Endothelial cell of umbilical vein (primary cell): ENCODE data around the gene EIF5A2. TPM values are rescaled to one million over a fixed set of nuclear protein-coding genes. Genes with fewer than 3 reads are reported as not detected.

Experiments used
- BruUV-seq: library from RNA; stranded (reverse); fragments of 400-500 nt; replicated peaks from 2 replicates; lab custom pipeline; 2021; lab: Mats Ljungman, UMichigan
- CTCF ChIA-PET: fragments of 300-600, 350-600 bp; sonication (Branson Sonifier 250); formaldehyde crosslinking; loops from one replicate; lab custom pipeline; 2021; ENCODE audit warnings: antibody characterized with exemption, inconsistent platforms; lab: Charles Lee
- POLR2A ChIA-PET: fragments of 300-600, 350-600 bp; sonication (Branson Sonifier 250); formaldehyde crosslinking; loops from one replicate; lab custom pipeline; 2021; ENCODE audit warnings: antibody characterized with exemption, inconsistent platforms; lab: Charles Lee
- DNase-seq: peaks from one replicate; pipeline ENCODE4 v3.0.0-alpha.2; 2011; ENCODE audit warnings: low read depth, low spot score
- FAIRE-seq: peaks from 2 replicates; lab custom pipeline; 2011; peaks lifted over from hg19 to GRCh38; lab: Jason Lieb, UNC
- H2AFZ ChIP-seq: 2 replicates; pipeline ENCODE4 v1.6.0; 2012; ENCODE audit warnings: low read depth, low read length, control low read depth, inconsistent platforms
- H3K27ac ChIP-seq: 2 replicates; pipeline ENCODE4 v1.5.1; 2011; ENCODE audit warnings: low read depth, mild to moderate bottlenecking, control low read depth, low read length, moderate library complexity; ENCODE audit not compliant: insufficient read depth
- H3K27me3 ChIP-seq, 2 experiments: 2 replicates each; pipeline versions ENCODE4 v1.6.0 to v1.6.1; 2011; ENCODE audit warnings: low read length in 2 of 2, mixed read lengths in 1 of 2; ENCODE audit not compliant: control insufficient read depth in 2 of 2, insufficient read depth in 2 of 2
- H3K36me3 ChIP-seq, 2 experiments: 2 replicates in 1 of 2; 3 replicates in 1 of 2; pipeline ENCODE4 v1.5.1; 2011; ENCODE audit warnings: low read length in 2 of 2, mild to moderate bottlenecking in 1 of 2, moderate library complexity in 1 of 2; ENCODE audit not compliant: control insufficient read depth in 2 of 2, insufficient read depth in 2 of 2; ENCODE audit errors: extremely low read depth in 1 of 2
- H3K4me1 ChIP-seq: 3 replicates; pipeline ENCODE4 v1.5.1; 2011; ENCODE audit warnings: mild to moderate bottlenecking, low read length; ENCODE audit not compliant: control insufficient read depth, insufficient read depth; ENCODE audit errors: extremely low read depth
- H3K4me2 ChIP-seq: 2 replicates; pipeline ENCODE4 v1.6.1; 2011; ENCODE audit warnings: low read length, control low read depth, mixed read lengths; ENCODE audit not compliant: insufficient read depth
- H3K4me3 ChIP-seq, 3 experiments: fragments of 200-600 bp in 1 of 3; sonication (generic), shearing (Covaris generic) in 1 of 3; replicated peaks in 1 of 3; 2 replicates each; pipeline ENCODE4 v1.5.1; 2011 to 2016; ENCODE audit warnings: control low read depth in 3 of 3, low read length in 3 of 3, mild to moderate bottlenecking in 2 of 3, inconsistent platforms in 1 of 3, low read depth in 1 of 3, moderate library complexity in 1 of 3; ENCODE audit not compliant: insufficient read depth in 1 of 3
- H3K79me2 ChIP-seq: 2 replicates; pipeline ENCODE4 v1.6.0; 2012; ENCODE audit warnings: low read length, inconsistent platforms; ENCODE audit not compliant: control insufficient read depth, insufficient read depth
- H3K9ac ChIP-seq: replicated peaks from 2 replicates; pipeline ENCODE3; 2011; ENCODE audit warnings: low read length, control low read depth; ENCODE audit not compliant: insufficient read depth; ENCODE audit errors: extremely low read depth
- H3K9me1 ChIP-seq: replicated peaks from 3 replicates; pipeline ENCODE4 v1.6.0; 2011; ENCODE audit warnings: mild to moderate bottlenecking, low read length; ENCODE audit not compliant: control insufficient read depth, insufficient read depth; ENCODE audit errors: extremely low read depth
- H3K9me3 ChIP-seq: replicated peaks from 2 replicates; pipeline ENCODE4 v1.5.1; 2012; ENCODE audit warnings: low read length, inconsistent platforms; ENCODE audit not compliant: control insufficient read depth, insufficient read depth
- H4K20me1 ChIP-seq: replicated peaks from 2 replicates; pipeline ENCODE3; 2011; ENCODE audit warnings: mild to moderate bottlenecking, low read length; ENCODE audit not compliant: control insufficient read depth, insufficient read depth; ENCODE audit errors: extremely low read depth
- EZH2 ChIP-seq: IDR thresholded peaks from 2 replicates; pipeline ENCODE4 v1.6.1; 2012; ENCODE audit warnings: borderline replicate concordance, low read depth, mild to moderate bottlenecking, moderate library complexity, low read length, inconsistent platforms; ENCODE audit not compliant: severe bottlenecking
- POLR2A ChIP-seq: IDR thresholded peaks from 2 replicates; pipeline ENCODE4 v1.6.1; 2012; ENCODE audit warnings: low read depth, mild to moderate bottlenecking, control low read depth, low read length
- POLR2AphosphoS5 ChIP-seq: IDR thresholded peaks from 2 replicates; pipeline ENCODE4 v1.6.1; 2012; ENCODE audit warnings: low read depth, mild to moderate bottlenecking, control low read depth, low read length, moderate library complexity; ENCODE audit not compliant: insufficient read depth
- dilution Hi-C: fragments of 300-500 bp; cut with MboI; formaldehyde crosslinking; loops from one replicate; pipeline ENCODE4 v1.15.0; 2019; ENCODE audit warnings: low sequenced_read_pairs; ENCODE audit not compliant: extremely low pct_ligation_motif_present
- intact Hi-C: fragments of 100-400 bp; cut with micrococcal nuclease; formaldehyde crosslinking; loops from one replicate; pipeline ENCODE4 v1.10.0; 2022
- polyA plus RNA-seq, 4 experiments: library from polyadenylated mRNA; depleted of rRNA in 3 of 4; stranded (reverse) in 3 of 4; unstranded in 1 of 4; fragments of >200 nt; gene quantifications; 2 replicates each; pipeline versions ENCODE4 v1.2.1 to v1.2.3, GENCODE V29; 2011 to 2012; ENCODE audit warnings: missing spikeins in 1 of 4
- total RNA-seq: library from RNA; stranded (reverse); gene quantifications from 2 replicates; pipeline ENCODE4 v1.2.3, GENCODE V29; 2021
- TF ChIP-seq, protein P1 (sequence below): IDR thresholded peaks from 2 replicates; pipeline ENCODE4 v1.6.1; 2011; ENCODE audit not compliant: insufficient read depth, insufficient read length

EIF5A2 gene
- total and polyA plus RNA-seq, 2 donors (not counting 3 experiments of a cell fraction or from before 2014, with no cell fraction given) = 3.7 to 10.9 TPM

DNA sequence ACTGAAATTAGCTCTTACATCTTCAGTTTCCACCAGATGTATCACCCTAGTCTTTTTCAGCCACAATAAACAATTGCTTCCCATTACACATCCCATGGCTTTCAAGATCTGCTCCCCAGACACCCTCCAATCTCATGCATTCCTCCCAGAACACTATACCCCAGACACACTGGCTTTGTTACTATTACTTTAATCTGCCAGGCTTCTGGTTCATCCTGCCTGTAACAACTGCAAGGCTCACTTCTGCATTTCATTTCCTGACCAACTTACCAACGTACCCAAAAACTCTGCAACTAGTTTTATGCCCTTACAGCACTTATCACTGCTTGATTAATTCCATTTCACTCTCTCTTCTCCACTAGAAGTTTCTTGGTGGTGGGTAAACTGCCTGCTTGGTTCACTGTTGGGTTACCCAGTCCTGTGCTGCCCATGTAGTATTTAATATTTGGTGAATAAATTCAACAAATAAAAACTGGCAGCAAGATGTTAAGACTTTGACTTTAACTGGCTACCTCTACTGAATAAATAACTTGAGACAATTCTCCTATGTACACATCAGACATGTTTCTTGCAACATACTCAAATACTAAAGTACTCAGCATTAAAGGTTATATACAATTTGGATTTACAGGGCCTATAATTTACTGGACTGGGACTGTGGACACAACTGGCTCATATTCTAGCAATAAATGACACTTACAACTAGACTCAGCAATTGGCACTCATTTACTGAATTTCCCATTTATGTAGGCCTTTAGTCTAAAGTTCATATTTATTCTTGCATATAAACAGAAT, 41.1 kb downstream of the EIF5A2 start:
- Histone ChIP-seq H2AFZ (no peak overlapping the region), H4K20me1 (no peaks in the 10 kb centered on the region), H3K4me3 (peak overlapping the region in 1 of 3 experiments; percentile 94), H3K9me3 (no peaks in the 10 kb centered on the region), H3K4me1 (peaks cover 21% of the 10 kb centered on the region), H3K36me3 (peaks cover 13 to 14% of the 10 kb centered on the region in 2 experiments), H3K4me2 (peak overlapping the region; percentile 94), H3K9me1 (no peaks in the 10 kb centered on the region), H3K9ac (peak overlapping the region; percentile 8), H3K79me2 (peaks cover 28% of the 10 kb centered on the region), H3K27ac (no peak overlapping the region), H3K27me3 (no peaks in the 10 kb centered on the region)
- ChIA-PET POLR2A (interaction anchor here (0.5 kb wide), 1 partner anchor 178 kb away, joined by 5 read pairs; no protein-coding TSS in a partner anchor), CTCF (interaction anchor here (2.1 kb wide), 1 partner anchor 454 kb away, joined by 8 read pairs; no protein-coding TSS in a partner anchor)
- no peak for FAIRE-seq
- peak; percentile 15 for TF ChIP-seq POLR2AphosphoS5
- TF ChIP-seq, protein P1, sequence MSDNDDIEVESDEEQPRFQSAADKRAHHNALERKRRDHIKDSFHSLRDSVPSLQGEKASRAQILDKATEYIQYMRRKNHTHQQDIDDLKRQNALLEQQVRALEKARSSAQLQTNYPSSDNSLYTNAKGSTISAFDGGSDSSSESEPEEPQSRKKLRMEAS = no peak
- no TSS peak for BruUV-seq
- DNase-seq = no peak
- intact Hi-C loops (loop anchor here (5.0 kb wide), 1 partner anchor 455 kb away; no protein-coding TSS in a partner anchor), dilution Hi-C loops (no loop called here)

DNA sequence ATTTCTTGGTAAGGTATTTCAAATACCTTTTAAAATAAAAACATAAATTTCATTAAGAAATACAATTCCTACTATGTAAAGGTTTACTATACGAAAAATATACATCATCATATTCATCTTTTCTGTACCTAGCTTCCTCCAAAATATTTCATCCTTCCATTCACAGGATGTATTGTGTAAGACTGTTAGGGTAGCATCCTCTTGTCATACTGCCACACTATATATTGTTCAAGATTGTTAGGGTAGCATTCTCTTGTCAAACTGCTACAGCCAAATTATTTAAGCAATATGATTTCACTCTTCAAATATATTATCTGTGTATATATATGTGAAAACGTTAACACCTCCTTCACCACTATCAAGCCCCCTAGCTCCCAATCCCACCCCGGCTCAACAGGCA, 41.9 kb downstream of the EIF5A2 start:
- Histone ChIP-seq H3K27ac (no peak overlapping the region), H3K9ac (no peak overlapping the region), H3K9me3 (no peaks in the 10 kb centered on the region), H3K9me1 (no peaks in the 10 kb centered on the region), H3K4me1 (peaks cover 21% of the 10 kb centered on the region), H3K36me3 (peaks cover 13 to 14% of the 10 kb centered on the region in 2 experiments), H4K20me1 (no peaks in the 10 kb centered on the region), H3K79me2 (peaks cover 28% of the 10 kb centered on the region), H2AFZ (no peak overlapping the region), H3K27me3 (no peaks in the 10 kb centered on the region), H3K4me3 (no peak overlapping the region), H3K4me2 (no peak overlapping the region)
- peak; percentile 23 for TF ChIP-seq POLR2A
- TF ChIP-seq EZH2 = no peak
- dilution Hi-C loops = no loop called here
- POLR2A ChIA-PET = no interaction called here
- FAIRE-seq = no peak
- BruUV-seq = no TSS peak
- CTCF ChIA-PET = interaction anchor here (1.3 kb wide), 1 partner anchor 57 kb away, joined by 5 read pairs; no protein-coding TSS in a partner anchor
- intact Hi-C loops = loop anchor here (5.0 kb wide), 1 partner anchor 454 kb away; no protein-coding TSS in a partner anchor
- DNase-seq = no peak
